DND-41 (cell line): ENCODE measurements around the gene LRIG3.

Source experiments
- ATAC-seq: fragments of 200-7000 bp; cut with Tn5 transposase; 3 replicates; pipeline ENCODE4 v1.9.1; 2021; ENCODE audit warnings: low read depth; ENCODE audit not compliant: insufficient read depth
- DNase-seq: peaks from one replicate; pipeline ENCODE4 v3.0.0-alpha.2; 2020
- H2AFZ ChIP-seq: 2 replicates; pipeline ENCODE4 v1.6.0; 2012; ENCODE audit warnings: low read depth, low read length
- H3K27ac ChIP-seq: 2 replicates; pipeline ENCODE4 v1.5.1; 2012; ENCODE audit warnings: low read length, inconsistent platforms
- H3K27me3 ChIP-seq: fragments of 200-600 bp; sonication (generic); 2 replicates; pipeline ENCODE4 v1.6.0; 2012; ENCODE audit warnings: low read length, mild to moderate bottlenecking, inconsistent platforms; ENCODE audit not compliant: insufficient read depth, poor library complexity
- H3K36me3 ChIP-seq: 2 replicates; pipeline ENCODE4 v1.5.1; 2012; ENCODE audit warnings: low read length, inconsistent platforms; ENCODE audit not compliant: insufficient read depth
- H3K4me1 ChIP-seq: 2 replicates; pipeline ENCODE4 v1.5.1; 2012; ENCODE audit warnings: mild to moderate bottlenecking, low read length; ENCODE audit not compliant: insufficient read depth
- H3K4me2 ChIP-seq: 2 replicates; pipeline ENCODE4 v1.6.0; 2012; ENCODE audit warnings: mild to moderate bottlenecking, moderate library complexity, low read length, inconsistent platforms; ENCODE audit not compliant: insufficient read depth
- H3K4me3 ChIP-seq, 2 experiments: fragments of 200-600 bp in 1 of 2; shearing (Covaris generic) in 1 of 2; 2 replicates each; pipeline ENCODE4 v1.5.1; 2012 to 2016; ENCODE audit warnings: inconsistent platforms in 2 of 2, low read length in 2 of 2, mild to moderate bottlenecking in 2 of 2, low read depth in 1 of 2, moderate library complexity in 1 of 2
- H3K79me2 ChIP-seq: 2 replicates; pipeline ENCODE4 v1.6.0; 2012; ENCODE audit warnings: low read length, inconsistent platforms; ENCODE audit not compliant: insufficient read depth
- H3K9ac ChIP-seq: 2 replicates; pipeline ENCODE4 v1.6.0; 2012; ENCODE audit warnings: low read depth, mild to moderate bottlenecking, inconsistent platforms, low read length, moderate library complexity
- H3K9me3 ChIP-seq: 2 replicates; pipeline ENCODE4 v1.5.1; 2012; ENCODE audit warnings: low read length, moderate library complexity, mild to moderate bottlenecking, inconsistent platforms; ENCODE audit not compliant: insufficient read depth, severe bottlenecking
- H4K20me1 ChIP-seq: 2 replicates; pipeline ENCODE4 v1.6.0; 2012; ENCODE audit warnings: low read length; ENCODE audit not compliant: insufficient read depth
- CTCF ChIP-seq: IDR thresholded peaks from 2 replicates; pipeline ENCODE4 v1.5.1; 2012; ENCODE audit warnings: borderline replicate concordance, low read length, moderate library complexity, mild to moderate bottlenecking; ENCODE audit not compliant: poor library complexity, severe bottlenecking; ENCODE audit errors: extremely low read depth
- EZH2 ChIP-seq: IDR thresholded peaks from 3 replicates; pipeline ENCODE4 v1.6.1; 2012; ENCODE audit warnings: borderline replicate concordance, low read depth, mild to moderate bottlenecking, moderate library complexity, low read length, inconsistent platforms; ENCODE audit not compliant: severe bottlenecking

The LRIG3 gene

GRCh38 chr12:58850826-58851225 is 69.5 kb downstream of the LRIG3 start:
- H2AFZ ChIP-seq = no peak overlapping the region
- no peaks in the 10 kb centered on the region for H3K9me3 ChIP-seq
- H3K79me2 ChIP-seq = no peaks in the 10 kb centered on the region
- H3K36me3 ChIP-seq = no peaks in the 10 kb centered on the region
- ATAC-seq (no peak), DNase-seq (no peak)
- no peak overlapping the region for H3K9ac ChIP-seq
- H3K4me3 ChIP-seq = no peak overlapping the region
- no peaks in the 10 kb centered on the region for H3K27me3 ChIP-seq
- no peak for TF ChIP-seq CTCF
- TF ChIP-seq EZH2 = no peak
- H3K27ac ChIP-seq = no peak overlapping the region
- no peaks in the 10 kb centered on the region for H3K4me1 ChIP-seq
- H3K4me2 ChIP-seq = no peak overlapping the region
- no peaks in the 10 kb centered on the region for H4K20me1 ChIP-seq

DNA sequence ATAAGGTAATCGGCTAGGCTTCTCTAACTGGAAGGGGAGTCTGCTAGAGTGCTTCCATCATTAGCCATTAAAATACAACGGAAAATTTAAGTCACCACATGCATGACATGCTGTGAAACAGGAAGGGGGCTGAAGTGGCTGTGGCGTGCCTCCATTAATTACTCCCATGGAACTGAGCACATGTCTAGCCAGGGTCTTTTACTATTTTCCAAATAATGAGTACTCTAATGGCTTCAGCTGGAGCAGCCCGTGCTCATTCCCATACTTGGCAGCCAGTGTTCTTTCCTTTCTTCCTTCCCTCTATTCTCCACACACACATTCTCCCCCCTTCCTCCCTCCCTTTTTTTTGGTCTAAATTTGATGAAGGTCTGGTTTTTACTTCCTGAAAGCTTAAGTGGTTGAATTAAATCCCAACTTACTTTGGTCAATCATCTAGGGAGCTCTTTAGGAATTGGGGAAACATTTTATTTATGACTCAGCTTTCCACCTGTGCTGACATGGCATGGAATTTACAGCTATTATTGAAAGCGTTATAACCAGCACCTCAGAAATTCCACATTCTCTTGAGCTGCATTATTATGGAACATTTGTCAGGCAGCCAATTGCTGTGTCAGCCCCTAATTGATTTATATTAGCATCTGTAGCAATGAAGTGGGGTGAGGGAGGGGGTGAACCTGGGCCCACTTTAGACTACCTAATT is 72.3 kb downstream of the LRIG3 start:
- Histone ChIP-seq H3K9me3 (no peaks in the 10 kb centered on the region), H3K4me3 (no peak overlapping the region), H3K36me3 (no peaks in the 10 kb centered on the region), H3K27me3 (no peaks in the 10 kb centered on the region), H3K4me2 (no peak overlapping the region), H3K79me2 (no peaks in the 10 kb centered on the region), H4K20me1 (no peaks in the 10 kb centered on the region), H3K9ac (no peak overlapping the region), H3K4me1 (no peaks in the 10 kb centered on the region), H2AFZ (no peak overlapping the region), H3K27ac (no peak overlapping the region)
- no peak for DNase-seq
- TF ChIP-seq CTCF (no peak), EZH2 (no peak)
- no peak for ATAC-seq

- TF ChIP-seq CTCF = no peak
- TF ChIP-seq EZH2 = no peak
- H3K9ac ChIP-seq = no peak overlapping the region
- no peaks in the 10 kb centered on the region for H3K79me2 ChIP-seq
- H2AFZ ChIP-seq = no peak overlapping the region
- ATAC-seq = no peak
- no peaks in the 10 kb centered on the region for H3K4me1 ChIP-seq
- H4K20me1 ChIP-seq = no peaks in the 10 kb centered on the region
- no peak overlapping the region for H3K4me2 ChIP-seq
- H3K4me3 ChIP-seq = no peak overlapping the region
- no peak for DNase-seq
- no peak overlapping the region for H3K27ac ChIP-seq
- H3K9me3 ChIP-seq = no peaks in the 10 kb centered on the region
- no peaks in the 10 kb centered on the region for H3K36me3 ChIP-seq
- no peaks in the 10 kb centered on the region for H3K27me3 ChIP-seq
Measured at GRCh38 chr12:58844161-58844560, 76.1 kb downstream of the LRIG3 start.
